ENCODE results near the gene BPNT1.
"Not testable (repeated sequence)": the region's sequence is repeated elsewhere in the genome, so short reads cannot be mapped to it uniquely, and the experiment has no call there.

Gene BPNT1

GRCh38 chr1:220076861-220077762 is 12.5 kb downstream of the BPNT1 start:
- DNase-seq, result no peak

GRCh38 chr1:220067269-220068204 is 22.1 kb downstream of the BPNT1 start:
- DNase-seq, result no peak

GRCh38 chr1:220062629-220063028 is 27.0 kb downstream of the BPNT1 start:
- DNase-seq, result no peak

- no peak for DNase-seq
Measured at GRCh38 chr1:220060876-220061275, 28.7 kb downstream of the BPNT1 start.

GRCh38 chr1:220056374-220056773 is 33.2 kb downstream of the BPNT1 start:
- no peak for DNase-seq

- DNase-seq, result peak; percentile 52 to 83
Measured at GRCh38 chr1:220046052-220046930, 43.3 kb downstream of the BPNT1 start, which contains the start of gene EPRS1. Gene EPRS1, minus strand, starts transcription at chr1:220046505. Its CDS starts 117 bp downstream, at chr1:220046388.

- no peak for DNase-seq
Measured at GRCh38 chr1:220045356-220046051, 44.1 kb downstream of the BPNT1 start.

GRCh38 chr1:220044678-220045355 is 44.8 kb downstream of the BPNT1 start:
- no peak for DNase-seq

GRCh38 chr1:220043646-220044045 is 45.9 kb downstream of the BPNT1 start:
- DNase-seq, result no peak

- DNase-seq, result no peak
Measured at GRCh38 chr1:220040028-220040596, 49.5 kb downstream of the BPNT1 start.

- DNase-seq, result no peak
Measured at GRCh38 chr1:220038640-220039039, 50.9 kb downstream of the BPNT1 start.

- not testable (repeated sequence) for DNase-seq
Measured at GRCh38 chr1:220037810-220038209, 51.8 kb downstream of the BPNT1 start.

GRCh38 chr1:220032911-220033310 is 56.7 kb downstream of the BPNT1 start:
- DNase-seq, result no peak

- DNase-seq, result no peak
Measured at GRCh38 chr1:220031287-220031686, 58.3 kb downstream of the BPNT1 start.

- DNase-seq, result no peak
Measured at GRCh38 chr1:220028346-220028895, 61.2 kb downstream of the BPNT1 start.

- no peak for DNase-seq
Measured at GRCh38 chr1:220019071-220019470, 70.5 kb downstream of the BPNT1 start.

- no peak for DNase-seq
Measured at GRCh38 chr1:220013497-220013896, 76.1 kb downstream of the BPNT1 start.

- no peak for DNase-seq
Measured at GRCh38 chr1:220012259-220012658, 77.3 kb downstream of the BPNT1 start.

- no peak for DNase-seq
Measured at GRCh38 chr1:220011620-220012019, 78.0 kb downstream of the BPNT1 start.

Data from NCI-H187 (cell line).